ENCODE results near the gene HK1.

HK1 gene

DNA sequence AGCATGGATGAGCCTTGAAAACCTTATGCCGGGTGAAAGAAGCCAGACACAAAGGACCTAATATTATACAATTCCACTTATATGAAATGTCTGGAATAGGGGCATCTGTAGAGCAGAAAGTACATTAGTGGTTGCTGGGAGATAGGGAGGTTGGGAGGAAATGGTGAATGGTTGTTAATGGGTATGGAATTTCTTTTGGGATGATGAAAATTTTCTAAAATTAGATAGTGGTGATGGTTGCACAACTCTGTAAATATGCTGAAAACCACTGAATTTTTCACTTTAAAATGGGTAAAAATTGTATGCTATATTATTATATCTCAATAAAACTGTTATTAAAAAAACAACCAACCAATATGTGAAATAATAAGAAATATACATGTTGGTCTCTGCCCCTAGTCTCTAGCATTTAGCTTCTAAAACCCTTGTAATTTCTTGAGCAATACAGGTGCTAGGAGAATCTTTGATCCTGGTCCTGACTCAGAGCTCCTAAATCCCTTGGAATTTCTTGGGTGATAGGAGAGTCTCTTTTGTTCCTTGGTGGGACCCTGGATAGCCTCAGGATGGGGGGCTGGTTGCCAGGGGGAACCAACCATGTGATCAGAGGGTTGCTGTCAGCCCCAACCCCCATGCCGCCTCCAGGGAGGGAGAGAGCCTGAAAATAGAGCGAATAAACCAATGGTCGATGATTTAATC, 74.4 kb downstream of the HK1 start:
- DNase-seq: no peak

DNA sequence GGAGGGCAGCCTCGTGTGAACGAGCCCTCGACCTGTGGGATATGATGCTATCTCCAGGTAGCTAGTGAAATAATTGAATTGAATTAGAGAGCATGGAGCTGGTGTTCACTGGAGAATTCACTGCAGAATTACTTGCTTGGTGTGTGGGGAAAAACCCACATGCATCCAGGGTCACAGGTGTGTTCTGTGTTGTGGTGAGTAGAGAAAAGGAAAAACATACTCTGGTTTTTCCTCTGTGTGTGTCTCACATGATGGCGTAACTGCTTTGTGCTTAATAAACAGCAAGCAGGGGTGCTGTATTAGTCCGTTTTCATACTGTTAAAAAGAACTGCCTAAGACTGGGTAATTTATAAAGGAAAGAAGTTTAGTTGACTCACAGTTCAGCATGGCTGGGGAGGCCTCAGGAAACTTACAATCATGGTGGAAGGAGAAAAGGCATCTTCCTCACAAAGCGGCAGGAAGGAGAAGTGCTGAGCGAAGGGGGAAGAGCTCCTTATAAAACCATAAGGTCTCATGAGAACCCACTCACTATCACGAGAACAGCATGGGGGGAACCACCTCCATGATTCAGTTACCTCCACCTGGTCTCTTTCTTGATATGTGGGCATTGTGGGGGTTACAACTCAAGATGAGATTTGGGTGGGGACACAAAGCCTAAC, 75.8 kb downstream of the HK1 start:
- DNase-seq: no peak

DNA sequence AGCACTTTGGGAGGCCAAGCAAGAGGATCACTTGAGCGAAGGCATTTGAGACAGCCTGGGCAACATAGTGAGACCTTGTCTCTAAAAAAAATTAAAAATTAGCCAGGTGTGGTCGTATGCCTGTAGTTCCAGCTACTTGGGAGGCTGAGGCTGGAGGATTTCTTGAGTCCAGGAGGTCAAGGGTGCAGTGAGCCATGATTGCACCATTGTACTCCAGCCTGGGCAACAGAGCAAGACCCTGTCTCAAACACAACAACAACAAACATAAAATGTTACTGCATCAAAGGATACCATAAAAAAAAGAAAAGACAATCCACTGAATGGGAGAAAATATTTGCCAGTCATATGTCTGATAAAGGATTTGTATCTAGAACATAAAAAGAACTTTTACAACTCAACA, 77.9 kb downstream of the HK1 start:
- DNase-seq: no peak

DNA sequence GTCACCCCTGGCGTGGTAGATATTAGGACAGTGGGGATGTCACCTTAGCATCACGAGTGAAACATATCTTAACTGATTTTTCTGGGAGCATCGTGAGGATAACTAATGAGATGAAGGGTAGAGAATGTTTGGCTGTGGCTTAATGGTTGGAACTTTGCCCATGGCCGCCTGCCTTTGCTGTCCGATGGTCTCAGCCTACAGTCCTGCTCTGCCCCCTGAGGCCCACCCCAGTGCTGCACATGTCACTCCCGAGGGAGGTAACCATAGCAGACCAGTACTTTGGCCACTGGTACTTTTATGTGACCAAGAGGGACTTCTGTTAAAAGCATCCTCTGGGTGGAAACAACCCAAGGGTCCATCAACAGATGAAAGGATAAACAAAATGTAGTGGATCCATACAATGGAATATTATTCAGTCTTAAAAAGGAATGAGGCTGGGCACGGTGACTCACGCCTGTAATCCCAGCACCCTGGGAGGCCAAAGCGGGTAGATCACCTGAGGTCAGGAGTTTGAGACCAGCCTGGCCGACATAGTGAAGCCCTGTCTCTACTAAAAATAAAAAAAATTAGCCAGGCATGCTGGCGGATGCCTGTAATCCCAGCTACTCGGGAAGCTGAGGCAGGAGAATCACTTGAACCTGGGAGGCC, 80.0 kb downstream of the HK1 start:
- no peak for DNase-seq

DNA sequence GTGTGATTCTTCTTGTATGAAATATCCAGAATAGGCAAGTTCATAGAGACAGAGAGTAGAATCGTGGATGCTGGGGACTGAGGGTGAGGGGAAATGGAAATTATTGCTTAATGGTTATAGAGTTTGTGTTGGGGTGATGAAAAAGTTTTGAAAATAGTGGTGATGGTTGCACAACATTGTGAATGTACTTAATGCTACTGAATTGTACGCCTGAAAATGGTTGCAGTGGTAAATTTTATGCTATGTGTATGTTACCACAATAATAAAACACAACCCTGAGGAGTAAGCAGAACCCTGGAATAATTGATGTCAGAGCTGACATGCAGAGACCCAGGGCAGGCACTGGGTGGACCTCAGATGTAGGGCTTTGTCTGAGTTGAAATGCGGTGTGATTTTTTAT, 80.9 kb downstream of the HK1 start:
- DNase-seq: no peak

DNA sequence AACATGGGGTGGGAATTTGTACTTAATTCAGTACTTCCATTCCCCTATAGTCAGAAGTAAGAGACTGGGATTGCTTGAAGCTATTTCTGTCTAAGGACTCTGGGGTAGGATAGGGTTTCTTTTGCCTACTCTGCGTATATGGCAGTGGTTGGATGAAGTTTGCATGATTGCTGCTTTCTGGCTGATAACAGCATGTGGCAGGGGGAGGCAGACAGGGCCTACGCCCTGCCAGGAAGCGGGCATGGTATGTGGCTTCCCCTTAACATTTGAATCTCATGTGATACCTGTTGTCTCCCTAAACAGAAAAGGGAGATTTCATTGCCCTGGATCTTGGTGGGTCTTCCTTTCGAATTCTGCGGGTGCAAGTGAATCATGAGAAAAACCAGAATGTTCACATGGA, 81.3 kb downstream of the HK1 start:
- DNase-seq: no peak

DNA sequence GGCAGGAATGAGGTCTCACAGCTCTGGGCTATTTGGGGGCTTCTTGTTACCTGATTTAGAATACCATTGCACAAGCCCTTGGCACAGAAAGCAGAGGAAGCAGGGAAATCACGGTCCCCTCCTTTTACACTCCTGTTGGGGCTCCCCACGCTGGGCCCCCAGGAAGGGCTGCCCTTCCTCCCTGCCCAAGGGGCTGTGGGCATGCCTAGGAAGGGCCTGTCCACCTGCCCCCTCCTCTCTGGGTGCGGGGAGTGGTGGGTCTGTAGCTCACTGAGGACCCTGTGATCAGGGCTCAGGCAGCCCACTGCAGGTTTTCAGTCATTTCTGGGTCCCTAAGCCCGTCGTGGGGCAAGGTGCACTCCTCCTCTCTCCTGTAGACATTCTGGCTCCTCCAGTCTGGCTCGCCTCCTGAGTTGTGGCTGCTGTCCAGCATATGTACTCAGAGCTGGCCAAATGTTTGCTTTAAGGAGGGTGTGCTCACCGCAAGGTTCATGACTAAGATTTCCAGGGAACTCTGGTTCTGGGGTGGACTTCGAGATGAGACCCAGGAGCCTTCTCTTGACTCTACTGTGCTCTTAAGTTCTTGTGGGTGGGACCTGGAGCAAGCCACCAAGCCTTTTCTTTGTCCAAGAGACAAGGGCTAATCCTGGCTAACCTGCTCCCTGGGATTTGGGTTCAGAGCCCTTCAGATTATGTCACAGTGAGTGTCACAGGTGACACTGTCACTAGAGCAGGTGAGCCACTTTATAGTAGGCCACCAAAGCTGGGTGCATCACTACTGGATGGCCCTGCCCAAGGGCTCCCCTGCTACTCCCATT, 82.4 kb downstream of the HK1 start:
- DNase-seq: no peak

DNA sequence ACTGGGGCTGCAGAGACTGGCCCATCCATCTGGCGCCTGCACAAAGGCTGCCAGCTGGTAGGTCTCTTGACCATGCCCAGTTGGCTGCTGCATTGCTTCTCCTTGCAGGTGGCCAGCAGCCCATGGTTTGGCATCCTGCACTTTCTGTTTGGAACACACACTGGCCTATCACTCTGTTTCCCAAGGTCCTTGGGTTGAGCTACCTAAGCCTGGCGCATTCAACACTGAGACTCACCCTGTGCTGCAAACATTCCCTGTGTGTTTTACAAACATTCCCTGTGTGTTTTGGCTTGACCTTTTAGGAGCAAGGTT, 83.0 kb downstream of the HK1 start:
- DNase-seq: no peak

DNA sequence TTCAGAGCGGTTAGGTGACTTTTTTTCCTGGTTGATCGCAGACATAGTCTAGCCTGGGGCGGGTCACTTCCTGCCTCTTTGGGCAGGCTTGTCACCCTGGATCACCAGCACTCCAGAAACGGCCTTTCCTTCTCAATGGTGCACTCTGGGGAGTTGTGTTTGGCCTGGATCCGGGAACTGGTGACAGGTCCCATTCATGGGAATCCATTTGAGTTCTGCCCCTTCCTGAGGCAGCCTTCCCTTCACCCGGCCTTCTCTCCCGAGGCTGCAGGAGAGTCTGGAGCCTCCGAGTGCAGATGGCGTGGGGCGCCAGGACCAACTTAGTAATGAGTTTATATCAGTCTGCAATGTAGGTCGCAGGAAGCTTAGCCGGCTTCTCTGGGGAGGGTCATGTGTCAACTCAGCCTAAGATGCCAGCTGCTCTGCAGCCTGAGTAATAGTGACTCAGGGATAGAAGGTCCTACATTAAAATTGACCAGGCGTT, 84.2 kb downstream of the HK1 start:
- no peak for DNase-seq

DNA sequence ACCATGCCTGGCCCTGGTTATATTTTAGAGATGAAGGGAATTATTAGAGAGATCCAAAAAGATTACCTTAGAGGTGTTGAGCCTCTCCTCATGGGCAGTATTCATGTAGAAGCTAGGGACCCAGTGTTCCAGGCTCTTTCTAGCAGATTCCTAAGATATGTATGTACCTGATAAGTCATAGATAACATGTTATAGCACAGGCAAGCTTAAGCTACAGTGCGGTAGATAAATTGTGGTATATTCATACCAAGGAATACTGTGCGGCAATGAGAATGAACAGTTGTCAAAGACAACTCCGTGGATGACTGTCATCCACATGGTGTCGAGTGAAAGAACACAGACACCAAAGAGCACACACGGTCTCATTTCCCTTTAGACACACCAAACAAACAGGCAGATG, 85.4 kb downstream of the HK1 start:
- DNase-seq: no peak

DNA sequence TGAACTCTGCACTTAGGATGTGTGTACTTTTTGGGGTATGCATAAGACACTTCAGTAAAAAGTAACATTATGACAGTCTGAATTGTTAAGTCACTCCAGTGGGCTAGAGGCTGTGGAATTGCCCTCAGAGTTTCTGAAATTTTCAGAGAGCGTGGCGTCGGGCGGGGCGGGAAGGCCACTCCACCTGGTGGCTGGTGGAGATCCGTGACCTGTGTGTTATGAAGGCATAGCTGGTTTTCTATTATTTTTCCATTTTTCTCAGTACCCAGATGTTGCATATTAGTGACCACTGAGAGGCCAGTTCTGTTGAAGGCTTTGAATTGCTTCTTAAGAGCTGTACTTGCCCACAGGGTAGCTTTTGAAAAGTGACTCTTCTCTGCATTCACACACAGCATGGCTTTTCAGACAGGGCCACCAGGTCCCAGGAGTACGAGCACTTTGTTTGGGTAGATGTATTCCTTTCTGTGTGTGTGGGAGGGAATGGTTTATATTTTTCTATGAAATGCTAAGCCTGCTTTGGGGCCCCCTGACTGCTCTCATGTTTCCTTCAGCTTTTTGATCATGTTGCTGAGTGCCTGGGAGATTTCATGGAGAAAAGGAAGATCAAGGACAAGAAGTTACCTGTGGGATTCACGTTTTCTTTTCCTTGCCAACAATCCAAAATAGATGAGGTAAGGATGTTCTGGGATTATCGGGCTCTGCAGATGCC, 86.1 kb downstream of the HK1 start:
- no peak for DNase-seq

DNA sequence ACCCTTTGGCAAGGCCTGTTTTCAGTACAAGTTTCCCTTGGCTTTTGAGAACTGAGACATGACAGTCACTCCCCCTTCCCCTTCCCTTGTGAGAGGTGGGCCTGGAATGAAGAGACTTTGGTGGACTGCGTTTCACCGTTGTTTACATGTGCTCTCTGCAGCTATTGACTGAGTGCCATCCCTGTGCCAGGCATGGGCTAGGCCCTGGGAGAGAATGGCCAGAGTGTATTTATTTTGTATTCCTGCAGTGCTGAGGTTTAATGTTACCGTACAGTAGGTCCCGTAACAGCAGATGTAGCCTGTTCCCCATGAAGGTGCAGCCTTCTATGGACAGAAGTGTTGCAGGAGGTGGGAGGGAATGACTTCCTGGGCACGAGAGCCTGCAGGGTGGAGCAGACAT, 88.4 kb downstream of the HK1 start:
- DNase-seq: no peak

DNA sequence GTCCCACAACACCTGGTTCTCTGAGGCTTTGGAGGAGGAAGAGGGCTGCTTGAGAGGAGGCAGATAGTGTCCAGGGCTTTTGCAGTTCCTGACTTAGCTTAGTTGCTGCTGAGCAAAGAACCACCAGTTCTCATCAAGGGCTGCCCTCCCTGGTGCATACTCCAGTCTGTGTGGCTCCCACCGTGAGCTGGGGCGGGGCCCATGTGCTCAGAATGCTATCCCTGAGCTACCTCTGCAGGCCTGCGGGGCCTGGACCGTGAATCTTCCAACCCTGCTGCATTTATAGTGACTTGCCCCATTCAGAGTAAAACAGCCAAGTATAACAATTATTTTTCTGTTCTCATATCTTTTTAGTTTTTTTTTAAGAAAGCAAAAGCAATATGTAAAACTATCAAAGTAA, 89.2 kb downstream of the HK1 start:
- no peak for DNase-seq

DNA sequence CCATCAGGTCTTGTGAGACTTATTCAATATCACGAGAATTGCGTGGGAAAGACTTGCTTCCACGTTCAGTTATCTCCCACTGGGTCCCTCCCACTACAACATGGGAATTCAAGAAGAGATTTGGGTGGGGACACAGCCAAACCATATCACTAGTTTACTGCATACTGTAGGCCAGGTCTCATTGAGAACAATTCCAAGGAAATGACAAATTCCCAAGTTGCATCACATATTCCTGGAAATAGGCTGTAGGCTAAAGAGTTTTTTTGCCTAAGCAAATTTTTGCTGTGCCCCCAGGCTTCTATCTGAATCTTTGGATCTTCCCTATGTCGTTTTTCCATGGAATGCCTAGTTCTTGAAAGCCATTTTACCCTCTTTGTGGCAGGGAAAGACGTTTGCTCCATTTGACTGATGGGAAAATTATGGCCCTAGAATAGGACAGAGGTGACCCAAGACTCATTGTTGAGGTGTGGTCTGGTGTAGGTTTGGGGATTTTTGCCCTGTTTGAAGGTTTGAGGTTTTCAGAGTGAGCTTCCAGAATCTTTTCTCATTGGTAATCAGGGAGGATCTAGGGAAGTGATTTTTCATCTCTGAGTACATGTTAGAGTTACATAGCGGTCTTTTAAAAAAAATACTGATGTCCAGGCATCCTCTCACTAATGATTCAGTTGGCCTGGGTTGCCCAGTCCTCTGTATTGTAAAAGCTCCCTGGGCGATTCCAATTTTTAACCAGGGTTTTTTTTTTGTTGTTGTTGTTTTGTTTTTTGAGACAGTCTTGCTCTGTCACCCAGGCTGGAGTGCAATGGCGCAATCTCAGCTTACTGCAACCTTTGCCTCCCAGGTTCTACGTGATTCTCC, 94.1 kb downstream of the HK1 start:
- DNase-seq: no peak

DNA sequence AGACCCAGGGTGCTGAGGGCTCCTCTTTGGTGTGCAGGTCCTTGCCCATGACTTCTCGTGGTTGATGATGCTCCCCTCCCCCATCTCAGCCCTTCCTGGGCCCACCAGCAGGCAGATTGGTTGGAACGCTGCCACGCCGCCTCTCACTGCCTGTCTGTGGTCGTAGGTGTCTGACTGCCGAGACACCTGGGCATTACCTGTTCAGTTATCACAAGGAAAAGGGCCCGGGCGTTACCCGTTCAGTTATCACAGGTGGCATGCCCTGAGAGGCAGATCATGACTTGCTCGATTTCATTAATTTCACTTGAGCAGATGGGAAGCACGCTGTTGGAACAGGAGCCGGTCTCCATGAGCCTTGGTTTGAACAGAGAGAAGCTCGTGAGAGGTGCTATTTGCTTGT, 95.9 kb downstream of the HK1 start:
- DNase-seq: no peak

DNA sequence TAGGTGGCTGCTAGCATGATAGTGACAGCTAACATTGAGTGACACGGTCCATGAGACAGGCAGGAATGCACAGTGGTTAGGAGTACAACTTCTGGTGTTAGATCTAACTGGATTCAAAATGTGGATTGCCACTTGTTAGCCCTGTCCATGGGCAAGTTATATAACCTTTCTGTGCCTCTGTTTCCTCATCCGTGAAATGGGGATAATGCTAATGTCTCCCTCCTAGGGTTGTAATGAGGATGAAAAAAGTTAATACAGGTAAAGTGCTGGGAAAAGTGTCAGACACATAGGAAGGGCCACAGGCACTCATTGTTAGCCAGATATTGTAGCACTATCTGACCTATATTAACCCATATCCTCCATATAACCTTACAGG, 96.6 kb downstream of the HK1 start:
- no peak for DNase-seq

DNA sequence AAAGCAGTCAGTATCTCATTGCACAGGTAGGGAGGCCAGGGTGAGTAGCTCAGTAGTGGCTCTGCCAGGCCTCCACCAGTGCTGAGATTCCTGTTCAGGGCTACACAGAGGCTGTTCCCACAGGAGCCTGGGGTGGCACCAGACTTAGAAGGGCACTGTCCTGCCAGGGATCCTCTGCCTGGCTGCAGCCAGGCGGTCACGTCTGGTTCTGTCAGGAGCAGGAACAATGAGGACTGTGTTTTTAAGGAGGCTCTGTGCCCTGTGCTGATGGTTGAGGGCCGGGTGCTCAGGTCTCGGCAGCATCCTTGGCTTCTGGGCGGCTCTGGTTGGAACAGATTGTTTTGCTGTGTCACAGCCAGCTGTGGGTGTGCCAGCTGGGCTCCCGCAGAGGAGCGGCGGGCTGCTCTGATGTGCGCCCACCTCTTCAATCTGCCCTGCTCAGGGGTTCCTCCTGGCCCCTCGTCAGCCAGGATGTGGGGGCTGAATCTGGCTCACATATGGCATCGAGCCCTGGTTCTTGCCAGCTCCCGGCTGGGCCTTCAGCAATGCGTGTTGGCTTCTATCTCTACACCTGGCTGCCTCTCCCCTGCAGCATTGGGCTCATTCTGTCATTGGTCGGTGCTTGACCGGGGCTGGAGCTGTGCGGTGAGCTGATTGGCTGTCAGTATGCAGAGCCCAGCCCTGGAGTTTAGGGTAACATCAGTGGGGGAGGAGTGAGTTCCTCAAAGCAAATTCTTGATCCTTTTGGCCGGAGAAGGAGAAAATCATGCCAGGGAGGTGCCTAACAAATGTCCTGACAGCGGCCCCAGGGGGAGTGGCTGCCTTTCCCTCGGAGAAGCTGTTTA, 97.2 kb downstream of the HK1 start:
- no peak for DNase-seq

DNA sequence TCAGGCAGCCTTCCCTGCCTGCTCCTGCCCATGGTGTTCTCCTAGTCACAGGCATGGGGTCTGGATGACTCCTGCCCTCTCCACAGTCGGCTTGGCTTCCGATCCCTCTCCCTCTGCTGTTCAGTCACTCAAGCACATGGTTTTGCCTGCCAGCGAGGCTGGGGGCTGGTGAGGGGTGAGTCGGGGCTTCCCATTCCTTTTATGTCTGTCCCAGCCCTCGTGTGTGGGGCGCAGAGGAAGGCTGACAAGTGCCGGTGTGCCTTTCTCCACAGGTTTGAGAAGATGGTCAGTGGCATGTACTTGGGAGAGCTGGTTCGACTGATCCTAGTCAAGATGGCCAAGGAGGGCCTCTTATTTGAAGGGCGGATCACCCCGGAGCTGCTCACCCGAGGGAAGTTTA, 98.4 kb downstream of the HK1 start:
- no peak for DNase-seq

DNA sequence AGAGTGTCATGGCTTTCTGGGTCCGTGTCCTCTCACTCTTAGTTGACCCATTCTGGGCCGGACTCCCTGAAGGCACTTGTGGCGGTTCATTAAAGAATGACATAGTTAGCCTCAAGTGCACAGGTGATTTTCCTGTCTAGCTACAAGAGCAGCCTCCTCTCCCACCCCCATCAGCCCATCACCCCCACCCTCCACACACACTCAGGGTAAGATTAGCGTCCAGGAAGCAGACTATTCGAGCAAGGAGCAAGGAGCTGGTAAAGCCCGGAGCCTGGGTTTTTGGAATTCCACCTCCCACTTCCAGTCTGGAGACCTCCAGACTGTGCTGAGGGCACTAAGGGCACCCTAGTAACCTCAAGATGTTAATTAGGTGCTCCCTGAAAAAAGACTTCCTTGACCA, 98.9 kb downstream of the HK1 start:
- DNase-seq: no peak

DNA sequence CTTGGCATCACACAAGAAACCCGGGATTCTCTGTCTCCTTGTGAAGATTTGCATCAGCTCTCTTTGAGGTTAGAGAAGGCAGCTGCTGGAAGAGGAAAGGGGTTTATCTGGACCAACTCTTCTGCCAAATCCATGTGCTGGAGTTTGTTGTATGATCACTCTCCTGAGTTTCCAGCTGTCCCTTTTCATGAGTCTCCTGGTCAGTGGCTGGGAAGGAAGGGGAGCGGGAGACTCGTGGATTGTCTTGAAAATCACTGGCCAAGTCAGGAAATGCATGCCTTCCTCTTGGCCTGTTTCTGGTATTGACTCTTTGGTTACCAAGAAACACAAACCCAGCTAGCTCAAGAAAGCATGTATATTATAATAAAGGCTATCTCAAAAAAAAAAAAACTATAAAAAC, 99.6 kb downstream of the HK1 start:
- no peak for DNase-seq

DNA sequence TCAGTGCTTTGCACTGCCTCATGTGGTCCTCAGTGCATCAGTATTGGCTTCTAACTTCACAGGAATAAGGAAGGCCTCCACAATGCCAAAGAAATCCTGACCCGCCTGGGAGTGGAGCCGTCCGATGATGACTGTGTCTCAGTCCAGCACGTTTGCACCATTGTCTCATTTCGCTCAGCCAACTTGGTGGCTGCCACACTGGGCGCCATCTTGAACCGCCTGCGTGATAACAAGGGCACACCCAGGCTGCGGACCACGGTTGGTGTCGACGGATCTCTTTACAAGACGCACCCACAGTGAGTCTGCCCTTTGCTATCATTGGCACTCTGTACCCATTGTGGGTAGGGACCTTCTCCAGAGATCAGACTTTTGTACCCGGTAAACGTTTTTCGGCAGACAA, 101.5 kb downstream of the HK1 start:
- DNase-seq: no peak

Measured in activated T-cell treated with anti-CD3 and anti-CD28 coated beads, Interleukin-2, amount 50 U/mL, for 48 hours (primary cell).